ENCODE data around the gene PNPLA6.

Gene PNPLA6

DNA sequence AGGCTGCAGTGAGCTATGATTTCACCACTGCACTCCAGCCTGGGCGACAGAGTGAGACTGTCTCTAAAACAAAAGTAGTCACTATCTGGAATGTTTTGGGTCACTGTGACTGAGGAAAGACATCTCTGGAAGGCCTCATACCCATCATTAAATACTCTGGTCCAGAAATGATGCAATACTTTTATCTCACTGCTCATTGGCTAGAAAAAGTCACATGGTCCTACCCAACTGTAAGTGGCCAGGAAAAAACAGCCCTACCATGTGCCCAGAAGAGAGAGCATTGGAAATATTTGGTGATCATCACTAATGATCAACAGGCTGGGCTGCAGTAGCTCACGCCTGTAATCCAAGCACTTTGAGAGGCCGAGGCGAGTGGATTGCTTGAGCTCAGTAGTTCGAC lies 29.8 kb downstream of the PNPLA6 start:
- TF ChIP-seq, protein P1, sequence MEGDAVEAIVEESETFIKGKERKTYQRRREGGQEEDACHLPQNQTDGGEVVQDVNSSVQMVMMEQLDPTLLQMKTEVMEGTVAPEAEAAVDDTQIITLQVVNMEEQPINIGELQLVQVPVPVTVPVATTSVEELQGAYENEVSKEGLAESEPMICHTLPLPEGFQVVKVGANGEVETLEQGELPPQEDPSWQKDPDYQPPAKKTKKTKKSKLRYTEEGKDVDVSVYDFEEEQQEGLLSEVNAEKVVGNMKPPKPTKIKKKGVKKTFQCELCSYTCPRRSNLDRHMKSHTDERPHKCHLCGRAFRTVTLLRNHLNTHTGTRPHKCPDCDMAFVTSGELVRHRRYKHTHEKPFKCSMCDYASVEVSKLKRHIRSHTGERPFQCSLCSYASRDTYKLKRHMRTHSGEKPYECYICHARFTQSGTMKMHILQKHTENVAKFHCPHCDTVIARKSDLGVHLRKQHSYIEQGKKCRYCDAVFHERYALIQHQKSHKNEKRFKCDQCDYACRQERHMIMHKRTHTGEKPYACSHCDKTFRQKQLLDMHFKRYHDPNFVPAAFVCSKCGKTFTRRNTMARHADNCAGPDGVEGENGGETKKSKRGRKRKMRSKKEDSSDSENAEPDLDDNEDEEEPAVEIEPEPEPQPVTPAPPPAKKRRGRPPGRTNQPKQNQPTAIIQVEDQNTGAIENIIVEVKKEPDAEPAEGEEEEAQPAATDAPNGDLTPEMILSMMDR (IDR thresholded peaks at IDR 0.05), result no peak

DNA sequence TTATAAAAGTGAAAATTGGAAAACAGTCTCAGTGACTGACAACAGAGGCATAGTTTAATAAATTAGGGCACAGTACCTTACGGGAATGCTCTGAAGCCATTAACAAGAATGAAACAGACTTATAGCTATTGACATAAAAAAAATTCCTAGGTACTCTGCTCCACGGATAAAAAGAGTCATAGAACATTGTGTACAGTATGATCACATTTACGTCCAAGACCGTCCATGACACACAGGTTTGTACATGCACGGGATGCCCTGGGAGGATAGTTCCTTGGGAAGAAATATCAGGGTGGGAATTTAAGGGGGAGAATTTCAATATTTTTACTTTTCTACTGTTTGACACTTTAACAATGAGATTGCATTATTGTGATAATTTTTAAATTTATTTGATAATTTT lies 35.2 kb downstream of the PNPLA6 start:
- TF ChIP-seq, protein P1 (IDR thresholded peaks at IDR 0.05), result no peak

DNA sequence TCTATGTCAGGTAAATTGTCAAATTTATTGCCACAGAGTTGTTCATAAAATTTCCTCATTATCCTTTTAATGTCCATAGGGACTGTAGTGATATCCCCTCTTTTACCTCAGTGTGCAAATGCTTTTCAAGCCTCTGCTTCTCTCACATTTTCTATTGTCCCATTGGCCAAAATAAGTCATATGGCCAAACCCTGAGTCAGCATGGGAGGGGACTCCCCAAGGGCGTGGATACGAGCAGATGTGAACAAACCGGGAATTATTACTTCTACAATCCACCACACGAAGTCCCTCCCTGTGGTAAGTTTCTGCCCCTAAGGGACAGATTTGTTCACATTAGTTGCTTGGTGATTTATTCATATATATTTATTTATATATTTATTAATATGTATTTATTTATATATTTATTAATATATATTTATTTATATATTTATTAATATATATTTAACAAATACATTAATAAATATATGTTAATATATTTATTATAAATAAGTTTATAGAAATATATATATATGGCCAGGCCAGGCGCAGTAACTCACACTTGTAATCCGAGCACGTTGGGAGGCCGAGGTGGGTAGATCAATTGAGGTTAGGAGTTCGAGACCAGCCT lies 40.0 kb downstream of the PNPLA6 start:
- TF ChIP-seq, protein P1 (IDR thresholded peaks at IDR 0.05), result no peak

DNA sequence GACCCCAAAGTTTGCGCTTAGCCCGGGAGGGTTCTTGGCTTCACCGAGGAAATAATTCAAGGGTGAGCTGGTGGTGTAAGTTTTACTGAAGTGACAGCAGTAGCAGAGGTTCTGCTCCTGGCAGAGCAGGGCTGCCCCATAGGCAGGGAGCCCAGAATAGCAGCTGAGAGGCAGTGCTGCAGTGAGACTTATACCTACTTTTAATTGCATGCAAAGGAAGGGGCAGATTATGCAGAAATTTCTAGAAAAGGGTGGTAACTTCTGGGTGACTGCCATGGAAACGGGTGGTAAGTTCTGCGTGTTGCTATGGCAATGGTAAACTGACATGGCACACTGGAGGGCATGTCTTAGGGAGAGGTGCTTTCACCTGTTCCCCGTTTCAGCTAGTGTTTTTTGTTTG lies 42.6 kb downstream of the PNPLA6 start:
- TF ChIP-seq, protein P1 (IDR thresholded peaks at IDR 0.05), result no peak

DNA sequence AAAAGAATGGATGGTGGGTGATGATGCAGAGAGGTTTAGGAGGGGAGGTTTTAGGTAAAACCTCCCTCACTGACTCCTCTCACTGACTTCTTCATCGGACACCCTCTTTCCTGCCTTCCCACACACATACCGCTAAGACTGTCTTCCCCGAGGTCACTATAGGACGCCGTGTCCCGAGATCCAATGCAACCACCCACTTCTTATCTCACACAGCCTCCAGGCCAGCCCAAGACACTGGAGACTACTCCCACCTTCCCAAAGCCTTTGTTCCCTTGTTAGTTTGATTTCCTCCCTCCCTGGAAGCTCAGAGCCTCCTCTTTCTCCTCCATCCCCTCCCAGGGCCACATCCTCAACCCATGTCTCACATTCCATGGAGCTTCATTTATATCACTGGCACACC lies 43.7 kb downstream of the PNPLA6 start:
- TF ChIP-seq, protein P1 (IDR thresholded peaks at IDR 0.05), result no peak

DNA sequence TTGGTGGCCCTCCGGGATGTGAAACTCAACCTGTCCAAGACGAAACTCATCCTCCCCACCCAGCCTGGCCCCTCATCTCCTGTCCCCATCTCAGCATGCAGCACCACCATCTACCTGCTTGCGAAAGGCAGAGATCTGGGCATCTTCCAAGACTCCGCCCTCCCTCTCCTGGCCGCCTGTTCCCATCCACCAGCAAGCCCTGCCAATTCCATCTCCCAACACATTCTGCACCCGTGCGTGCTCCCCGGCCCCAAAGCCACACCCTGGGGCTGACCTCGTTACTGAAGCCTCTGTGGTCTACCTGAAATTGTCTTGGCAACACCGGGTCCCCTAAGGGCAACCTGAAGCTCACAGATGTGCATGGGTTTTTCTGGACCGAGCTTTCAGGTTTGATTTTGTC lies 46.9 kb downstream of the PNPLA6 start:
- TF ChIP-seq, protein P1 (IDR thresholded peaks at IDR 0.05), result no peak

DNA sequence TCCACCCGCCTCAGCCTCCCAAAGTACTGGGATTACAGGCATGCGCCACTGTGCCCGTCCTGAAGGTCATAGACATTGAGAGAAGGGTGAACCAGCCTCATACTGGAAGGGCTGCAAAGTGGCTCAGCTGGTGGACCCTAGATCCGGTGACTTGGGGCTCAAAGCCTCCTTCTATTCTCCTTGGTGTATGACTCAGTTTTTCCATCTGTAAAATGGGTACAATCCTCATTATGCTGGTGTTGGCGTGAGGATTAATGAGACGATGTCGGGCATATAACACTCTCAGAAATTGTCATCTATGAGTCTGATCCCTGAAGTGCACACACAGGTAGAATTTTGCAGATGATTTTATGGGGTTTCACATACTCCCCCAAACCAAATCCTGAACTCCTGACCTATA lies 54.3 kb downstream of the PNPLA6 start:
- TF ChIP-seq, protein P1 (IDR thresholded peaks at IDR 0.05), result no peak

DNA sequence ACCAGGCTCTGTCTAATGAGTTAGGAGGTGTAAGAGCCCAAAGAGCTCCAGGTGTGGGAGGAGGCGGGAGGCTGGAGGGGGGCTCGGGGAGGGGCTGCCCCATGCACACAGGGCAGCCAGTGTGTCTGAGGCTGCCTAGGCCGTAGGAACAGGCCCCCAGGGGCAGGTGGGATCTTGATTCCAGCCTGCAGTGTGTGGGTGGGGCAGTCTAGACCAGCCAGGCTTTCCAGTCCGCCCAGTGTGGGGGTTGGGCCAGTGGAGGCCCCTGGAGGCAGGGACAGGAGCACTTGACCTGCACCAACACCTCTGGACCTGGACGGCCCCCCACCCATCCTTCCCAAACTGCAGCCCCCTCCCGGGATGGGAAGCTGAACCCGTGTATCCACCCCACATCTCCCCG lies 54.7 kb downstream of the PNPLA6 start:
- TF ChIP-seq, protein P1 (IDR thresholded peaks at IDR 0.05), result no peak

All from LNCAP (cell line).